Keratinocyte (primary cell): ENCODE data around the gene GTPBP1. TPM values are rescaled to one million over a fixed set of nuclear protein-coding genes. Genes with fewer than 3 reads are reported as not detected.

Experiments used
- DNase-seq: peaks from one replicate; pipeline ENCODE4 v3.0.0-alpha.2; 2011; ENCODE audit warnings: low read depth, missing footprints, low spot score
- FAIRE-seq: peaks from 2 replicates; lab custom pipeline; 2011; peaks lifted over from hg19 to GRCh38; lab: Jason Lieb, UNC
- H2AFZ ChIP-seq: 2 replicates; pipeline ENCODE4 v1.6.0; 2012; ENCODE audit warnings: low read length, control low read depth, inconsistent platforms; ENCODE audit not compliant: control insufficient read depth
- H3K27ac ChIP-seq: 2 replicates; pipeline ENCODE4 v1.5.1; 2011; ENCODE audit warnings: low read length; ENCODE audit not compliant: control insufficient read depth, insufficient read depth
- H3K27me3 ChIP-seq: 3 replicates; pipeline ENCODE4 v1.6.0; 2011; ENCODE audit warnings: low read length; ENCODE audit not compliant: control insufficient read depth, insufficient read depth; ENCODE audit errors: extremely low read depth
- H3K36me3 ChIP-seq, 2 experiments: 2 replicates in 1 of 2; 3 replicates in 1 of 2; pipeline ENCODE4 v1.5.1; 2011; ENCODE audit warnings: low read length in 2 of 2, mild to moderate bottlenecking in 1 of 2; ENCODE audit not compliant: control insufficient read depth in 2 of 2, insufficient read depth in 2 of 2; ENCODE audit errors: extremely low read depth in 1 of 2
- H3K4me1 ChIP-seq: 3 replicates; pipeline ENCODE4 v1.5.1; 2011; ENCODE audit warnings: low read length; ENCODE audit not compliant: control insufficient read depth, insufficient read depth; ENCODE audit errors: extremely low read depth
- H3K4me2 ChIP-seq: 3 replicates; pipeline ENCODE4 v1.6.0; 2011; ENCODE audit warnings: low read depth, low read length; ENCODE audit not compliant: control insufficient read depth, insufficient read depth; ENCODE audit errors: extremely low read depth
- H3K4me3 ChIP-seq, 3 experiments: fragments of 200-600 bp in 1 of 3; sonication (generic) in 1 of 3; 2 replicates in 2 of 3; 3 replicates in 1 of 3; pipeline ENCODE4 v1.5.1; 2011 to 2016; ENCODE audit warnings: low read length in 3 of 3, mild to moderate bottlenecking in 3 of 3, control low read depth in 2 of 3, inconsistent platforms in 1 of 3, low read depth in 1 of 3, mixed read lengths in 1 of 3, mixed run types in 1 of 3, moderate library complexity in 1 of 3; ENCODE audit not compliant: control insufficient read depth in 2 of 3, insufficient read depth in 2 of 3; ENCODE audit errors: extremely low read depth in 1 of 3
- H3K79me2 ChIP-seq: 2 replicates; pipeline ENCODE4 v1.6.0; 2012; ENCODE audit warnings: low read length; ENCODE audit not compliant: control insufficient read depth, insufficient read depth
- H3K9ac ChIP-seq: 3 replicates; pipeline ENCODE4 v1.6.0; 2011; ENCODE audit warnings: low read length; ENCODE audit not compliant: control insufficient read depth, insufficient read depth; ENCODE audit errors: extremely low read depth
- H3K9me1 ChIP-seq: 3 replicates; pipeline ENCODE4 v1.6.0; 2011; ENCODE audit warnings: low read length; ENCODE audit not compliant: control insufficient read depth, insufficient read depth; ENCODE audit errors: extremely low read depth
- H3K9me3 ChIP-seq: 2 replicates; pipeline ENCODE4 v1.5.1; 2012; ENCODE audit warnings: low read depth, low read length; ENCODE audit not compliant: control insufficient read depth
- H4K20me1 ChIP-seq: 3 replicates; pipeline ENCODE4 v1.6.0; 2011; ENCODE audit warnings: low read length; ENCODE audit not compliant: control insufficient read depth, insufficient read depth; ENCODE audit errors: extremely low read depth
- EZH2 ChIP-seq: IDR thresholded peaks from one replicate; pipeline ENCODE4 v1.6.1; 2012; ENCODE audit warnings: inconsistent platforms, mild to moderate bottlenecking, low read length, moderate library complexity
- dilution Hi-C: fragments of 300-500 bp; cut with MboI; formaldehyde crosslinking; loops from one replicate; pipeline ENCODE4 v1.7.0; 2020; ENCODE audit warnings: low sequenced_read_pairs; ENCODE audit not compliant: extremely low pct_ligation_motif_present
- polyA plus RNA-seq, 5 experiments: library from polyadenylated mRNA; depleted of rRNA in 3 of 5; stranded (reverse) in 3 of 5; stranded (forward) in 1 of 5; unstranded in 1 of 5; fragments of >200 nt; gene quantifications; 1 replicate in 1 of 5; 2 replicates in 3 of 5; 3 replicates in 1 of 5; pipeline versions ENCODE4 v1.2.1 to v1.2.3, GENCODE V29; 2011 to 2012; ENCODE audit warnings: missing spikeins in 2 of 5, low read depth in 1 of 5, low replicate concordance in 1 of 5
- TF ChIP-seq, protein P1 (sequence below), 3 experiments: IDR thresholded peaks in 1 of 3; conservative IDR thresholded peaks in 1 of 3; optimal IDR thresholded peaks in 1 of 3; 2 replicates in 2 of 3; 3 replicates in 1 of 3; pipeline versions ENCODE3 to v1.5.1; 2011; ENCODE audit warnings: low read length in 3 of 3, mild to moderate bottlenecking in 3 of 3, moderate library complexity in 2 of 3, control low read depth in 1 of 3, inconsistent platforms in 1 of 3; ENCODE audit not compliant: insufficient read depth in 2 of 3; ENCODE audit errors: extremely low read depth in 1 of 3

GTPBP1 gene
- polyA plus RNA-seq, 1 donor (not counting 4 experiments of a cell fraction or from before 2014, with no cell fraction given), result 16.3 TPM

DNA sequence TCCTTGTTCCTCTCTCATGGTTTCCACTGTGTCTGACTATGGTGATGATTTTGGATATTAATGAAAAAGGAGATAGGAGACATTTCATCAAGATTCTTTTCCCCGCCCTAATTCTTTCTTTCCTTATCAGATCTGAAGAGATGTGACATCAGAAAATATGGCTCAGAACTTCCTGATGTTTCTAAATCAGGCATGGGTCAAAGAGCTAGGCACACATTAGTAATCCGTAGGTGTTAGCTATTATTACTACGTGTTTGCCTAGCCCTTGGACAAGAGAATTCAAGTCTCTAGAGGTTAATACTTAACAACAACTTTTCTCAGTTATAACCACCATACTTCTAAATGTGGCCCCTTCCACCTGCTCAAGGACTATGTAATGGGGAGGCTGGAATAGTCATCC lies 10.8 kb upstream of the GTPBP1 start:
- TF ChIP-seq, protein P1, sequence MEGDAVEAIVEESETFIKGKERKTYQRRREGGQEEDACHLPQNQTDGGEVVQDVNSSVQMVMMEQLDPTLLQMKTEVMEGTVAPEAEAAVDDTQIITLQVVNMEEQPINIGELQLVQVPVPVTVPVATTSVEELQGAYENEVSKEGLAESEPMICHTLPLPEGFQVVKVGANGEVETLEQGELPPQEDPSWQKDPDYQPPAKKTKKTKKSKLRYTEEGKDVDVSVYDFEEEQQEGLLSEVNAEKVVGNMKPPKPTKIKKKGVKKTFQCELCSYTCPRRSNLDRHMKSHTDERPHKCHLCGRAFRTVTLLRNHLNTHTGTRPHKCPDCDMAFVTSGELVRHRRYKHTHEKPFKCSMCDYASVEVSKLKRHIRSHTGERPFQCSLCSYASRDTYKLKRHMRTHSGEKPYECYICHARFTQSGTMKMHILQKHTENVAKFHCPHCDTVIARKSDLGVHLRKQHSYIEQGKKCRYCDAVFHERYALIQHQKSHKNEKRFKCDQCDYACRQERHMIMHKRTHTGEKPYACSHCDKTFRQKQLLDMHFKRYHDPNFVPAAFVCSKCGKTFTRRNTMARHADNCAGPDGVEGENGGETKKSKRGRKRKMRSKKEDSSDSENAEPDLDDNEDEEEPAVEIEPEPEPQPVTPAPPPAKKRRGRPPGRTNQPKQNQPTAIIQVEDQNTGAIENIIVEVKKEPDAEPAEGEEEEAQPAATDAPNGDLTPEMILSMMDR (optimal IDR thresholded peaks at IDR 0.05 in 1 of 3, IDR thresholded peaks at IDR 0.05 in 1 of 3, conservative IDR thresholded peaks at IDR 0.05 in 1 of 3; ENCODE audit: extremely low read depth in 1 of 3, insufficient read depth in 2 of 3, low read length in 3 of 3), result no peak
- TF ChIP-seq EZH2, result no peak
- Histone ChIP-seq H4K20me1 (no peaks in the 10 kb centered on the region), H3K4me1 (peaks cover 40% of the 10 kb centered on the region)

DNA sequence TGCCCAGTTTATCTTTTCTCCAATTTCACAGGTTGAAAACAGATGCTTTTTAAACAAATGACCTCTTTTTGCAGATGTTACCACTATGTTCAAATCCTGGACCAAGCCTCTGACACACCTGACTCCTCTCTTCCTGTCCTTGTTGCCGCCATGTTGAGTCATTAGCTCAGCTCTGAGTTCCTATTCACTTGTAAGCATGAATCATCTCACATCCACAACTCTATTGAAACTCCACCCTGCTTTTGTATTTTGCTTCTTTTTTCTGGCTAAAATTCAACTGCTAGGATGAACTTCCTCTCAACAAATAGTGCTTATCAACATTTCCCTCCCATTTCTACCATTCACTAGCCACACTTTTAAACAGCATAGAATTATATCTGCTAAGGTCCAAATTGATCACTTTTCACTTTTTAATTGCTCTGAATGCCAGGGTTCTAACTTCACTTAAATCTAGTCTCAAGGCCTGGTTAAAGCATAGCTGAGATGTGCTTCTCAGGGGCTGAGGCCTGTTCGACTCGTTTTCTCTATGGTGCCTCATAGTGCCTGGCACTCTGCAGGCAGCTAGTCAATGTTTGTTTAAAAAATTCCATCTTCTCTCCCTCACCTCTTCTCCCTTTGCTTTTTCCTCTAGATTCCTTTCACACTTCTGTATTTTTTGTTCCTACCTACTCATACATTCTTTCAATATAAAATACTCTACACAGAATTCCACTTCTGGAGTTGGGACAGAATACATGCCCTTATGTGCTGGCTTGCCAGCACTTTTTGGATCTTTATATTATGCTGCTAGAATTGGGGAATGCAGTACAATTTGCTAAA lies 8.9 kb upstream of the GTPBP1 start:
- peak overlapping the region in 2 of 3 experiments; percentile 1 to 81 for H3K4me3 ChIP-seq
- TF ChIP-seq EZH2, result no peak
- TF ChIP-seq, protein P1 (optimal IDR thresholded peaks at IDR 0.05 in 1 of 3, IDR thresholded peaks at IDR 0.05 in 1 of 3, conservative IDR thresholded peaks at IDR 0.05 in 1 of 3; ENCODE audit: extremely low read depth in 1 of 3, insufficient read depth in 2 of 3, low read length in 3 of 3), result no peak

More for the DNA sequence above, 10.8 kb upstream of the GTPBP1 start:
- Histone ChIP-seq H3K4me3 (no peak overlapping the region), H3K27me3 (no peaks in the 10 kb centered on the region), H3K9me1 (no peaks in the 10 kb centered on the region), H3K9ac (no peak overlapping the region), H2AFZ (no peak overlapping the region), H3K4me2 (peak overlapping the region; percentile 34), H3K79me2 (peaks cover 77% of the 10 kb centered on the region), H3K9me3 (no peaks in the 10 kb centered on the region), H3K27ac (peak overlapping the region; percentile 41), H3K36me3 (peaks cover 9 to 21% of the 10 kb centered on the region in 2 experiments)
- DNase-seq, result no peak
- dilution Hi-C loops, result no loop called here
- no peak for FAIRE-seq

More for the DNA sequence above, 8.9 kb upstream of the GTPBP1 start:
- Histone ChIP-seq H3K4me2 (peak overlapping the region; percentile 89), H3K27ac (peak overlapping the region; percentile 83), H3K9me1 (no peaks in the 10 kb centered on the region), H3K4me1 (peaks cover 45% of the 10 kb centered on the region), H2AFZ (no peak overlapping the region), H3K79me2 (peaks cover 69% of the 10 kb centered on the region), H3K9ac (peak overlapping the region; percentile 54), H4K20me1 (no peaks in the 10 kb centered on the region), H3K27me3 (no peaks in the 10 kb centered on the region), H3K36me3 (peaks cover 5 to 13% of the 10 kb centered on the region in 2 experiments), H3K9me3 (no peaks in the 10 kb centered on the region)
- DNase-seq, result peak; percentile 83
- FAIRE-seq, result peak; percentile 95
- dilution Hi-C loops, result no loop called here
